Measurements from ENCODE around the gene TNFAIP3. TPM values are rescaled to one million over a fixed set of nuclear protein-coding genes. Genes with fewer than 3 reads are reported as not detected.

TNFAIP3 gene
- total and polyA plus RNA-seq, 2 of the 8 experiments (the other 6 are each of a cell fraction or from before 2014, with no cell fraction given): 1.6 to 2.0 TPM

- TF ChIP-seq GABPA (IDR thresholded peaks at IDR 0.05; ENCODE audit: borderline replicate concordance, insufficient read depth, low read length): no peak
These were observed 42.5 kb upstream of the TNFAIP3 start (continued) for GRCh38 chr6:137824556-137824879.
